HEK293 (cell line): ENCODE data around the gene TNIP1.

Experiments
- CTCF ChIA-PET: fragments of 350-600 bp; formaldehyde crosslinking; extraction: SDS; loops from one replicate; lab custom pipeline; 2021; ENCODE audit warnings: antibody characterized with exemption; lab: Yijun Ruan, JAX
- POLR2A ChIA-PET: fragments of 300-600 bp; formaldehyde crosslinking; extraction: SDS; loops from one replicate; lab custom pipeline; 2020; ENCODE audit warnings: antibody characterized with exemption, inconsistent platforms; lab: Yijun Ruan, JAX
- H3K27ac ChIP-seq: fragments of 200-500 bp; sonication (Bioruptor generic); 2 replicates; pipeline ENCODE4 v1.5.1; 2014; ENCODE audit warnings: low read depth, low read length, control low read depth, inconsistent platforms; ENCODE audit errors: extremely low read depth
- H3K36me3 ChIP-seq, 2 experiments: fragments of 200-500 bp in 1 of 2; sonication (Bioruptor generic) in 1 of 2; 1 replicate in 1 of 2; 2 replicates in 1 of 2; pipeline ENCODE4 v1.5.1; 2014 to 2017; ENCODE audit warnings: inconsistent platforms in 2 of 2, low read length in 2 of 2; ENCODE audit not compliant: control insufficient read depth in 2 of 2, insufficient read depth in 1 of 2
- H3K4me1 ChIP-seq: fragments of 200-500 bp; sonication (Bioruptor generic); 2 replicates; pipeline ENCODE4 v1.5.1; 2014; ENCODE audit warnings: mild to moderate bottlenecking, low read length, inconsistent platforms; ENCODE audit not compliant: control insufficient read depth, insufficient read depth
- H3K4me3 ChIP-seq: 2 replicates; pipeline ENCODE4 v1.5.1; 2011; ENCODE audit warnings: low read depth, mild to moderate bottlenecking, control low read depth, low read length, moderate library complexity
- H3K9me3 ChIP-seq: fragments of 200-500 bp; sonication (Bioruptor generic); 2 replicates; pipeline ENCODE4 v1.5.1; 2014; ENCODE audit warnings: low read depth, low read length, inconsistent platforms; ENCODE audit not compliant: control insufficient read depth, insufficient read depth
- GLIS2 ChIP-seq: fragments of 450-650 bp; formaldehyde crosslinking; IDR thresholded peaks from 2 replicates; pipeline ENCODE4 v1.5.1; 2016; ENCODE audit warnings: missing biosample characterization, missing genetic modification characterization
- INSM2 ChIP-seq: fragments of 450-650 bp; formaldehyde crosslinking; IDR thresholded peaks from 2 replicates; pipeline ENCODE4 v1.5.1; 2016; ENCODE audit warnings: missing biosample characterization, missing genetic modification characterization
- MZF1 ChIP-seq: fragments of 450-650 bp; formaldehyde crosslinking; IDR thresholded peaks from 2 replicates; pipeline ENCODE4 v1.5.1; 2017; ENCODE audit warnings: missing biosample characterization, missing genetic modification characterization, borderline replicate concordance
- SALL2 ChIP-seq: fragments of 450-650 bp; formaldehyde crosslinking; IDR thresholded peaks from 2 replicates; pipeline ENCODE4 v1.5.0; 2017; ENCODE audit warnings: missing biosample characterization, mild to moderate bottlenecking, missing genetic modification characterization, borderline replicate concordance
- SCRT2 ChIP-seq: fragments of 450-650 bp; formaldehyde crosslinking; IDR thresholded peaks from 2 replicates; pipeline ENCODE4 v1.5.1; 2016; ENCODE audit warnings: missing biosample characterization, missing genetic modification characterization
- TSHZ1 ChIP-seq: fragments of 450-650 bp; formaldehyde crosslinking; IDR thresholded peaks from 2 replicates; pipeline ENCODE4 v1.5.1; 2016; ENCODE audit warnings: missing biosample characterization, missing genetic modification characterization, borderline replicate concordance
- ZBTB10 ChIP-seq: fragments of 450-650 bp; formaldehyde crosslinking; IDR thresholded peaks from 2 replicates; pipeline ENCODE4 v1.5.1; 2016; ENCODE audit warnings: missing biosample characterization, missing genetic modification characterization
- ZBTB6 ChIP-seq: fragments of 450-650 bp; formaldehyde crosslinking; IDR thresholded peaks from 2 replicates; pipeline ENCODE4 v1.5.1; 2017; ENCODE audit warnings: missing biosample characterization, missing genetic modification characterization
- ZEB2 ChIP-seq: fragments of 450-650 bp; formaldehyde crosslinking; IDR thresholded peaks from 2 replicates; pipeline ENCODE4 v1.5.1; 2016; ENCODE audit warnings: missing biosample characterization, missing genetic modification characterization
- ZNF140 ChIP-seq: fragments of 450-650 bp; formaldehyde crosslinking; IDR thresholded peaks from 2 replicates; pipeline ENCODE4 v1.5.1; 2016; ENCODE audit warnings: missing biosample characterization, missing genetic modification characterization
- ZNF169 ChIP-seq: fragments of 450-650 bp; formaldehyde crosslinking; IDR thresholded peaks from 2 replicates; pipeline ENCODE4 v1.5.1; 2016; ENCODE audit warnings: missing biosample characterization, missing genetic modification characterization
- ZNF175 ChIP-seq: fragments of 450-650 bp; formaldehyde crosslinking; IDR thresholded peaks from 2 replicates; pipeline ENCODE4 v1.5.1; 2016; ENCODE audit warnings: missing biosample characterization, missing genetic modification characterization
- ZNF18 ChIP-seq: fragments of 450-650 bp; formaldehyde crosslinking; IDR thresholded peaks from 2 replicates; pipeline ENCODE4 v1.5.1; 2016; ENCODE audit warnings: missing biosample characterization, missing genetic modification characterization
- ZNF274 ChIP-seq, 2 experiments: fragments of 200-500 bp in 1 of 2; fragments of 450-650 bp in 1 of 2; sonication (Bioruptor generic) in 1 of 2; formaldehyde crosslinking in 1 of 2; IDR thresholded peaks; 2 replicates each; pipeline versions ENCODE4 v1.5.1 to v1.6.1; 2014 to 2016; ENCODE audit warnings: borderline replicate concordance in 1 of 2, inconsistent platforms in 1 of 2, low read length in 1 of 2, missing biosample characterization in 1 of 2, missing genetic modification characterization in 1 of 2
- ZNF366 ChIP-seq: fragments of 450-650 bp; formaldehyde crosslinking; conservative IDR thresholded peaks from 2 replicates; pipeline ENCODE4 v1.5.1; 2016; ENCODE audit warnings: missing biosample characterization, missing genetic modification characterization
- ZNF394 ChIP-seq: fragments of 450-650 bp; formaldehyde crosslinking; IDR thresholded peaks from 2 replicates; pipeline ENCODE4 v1.5.1; 2016; ENCODE audit warnings: missing biosample characterization, missing genetic modification characterization, mild to moderate bottlenecking, moderate library complexity, borderline replicate concordance
- ZNF416 ChIP-seq: fragments of 450-650 bp; formaldehyde crosslinking; IDR thresholded peaks from 2 replicates; pipeline ENCODE4 v1.5.1; 2016; ENCODE audit warnings: missing biosample characterization, missing genetic modification characterization
- ZNF488 ChIP-seq: fragments of 450-650 bp; formaldehyde crosslinking; IDR thresholded peaks from 2 replicates; pipeline ENCODE4 v1.5.1; 2016; ENCODE audit warnings: missing biosample characterization, missing genetic modification characterization
- ZNF530 ChIP-seq: fragments of 450-650 bp; formaldehyde crosslinking; IDR thresholded peaks from 2 replicates; pipeline ENCODE4 v1.5.1; 2016; ENCODE audit warnings: low read depth, missing biosample characterization, missing genetic modification characterization
- ZNF580 ChIP-seq: fragments of 450-650 bp; formaldehyde crosslinking; IDR thresholded peaks from 2 replicates; pipeline ENCODE4 v1.5.1; 2016; ENCODE audit warnings: missing biosample characterization, missing genetic modification characterization
- ZNF585B ChIP-seq: fragments of 450-650 bp; formaldehyde crosslinking; IDR thresholded peaks from 2 replicates; pipeline ENCODE4 v1.5.1; 2016; ENCODE audit warnings: missing biosample characterization, missing genetic modification characterization
- ZNF624 ChIP-seq: fragments of 450-650 bp; formaldehyde crosslinking; IDR thresholded peaks from 2 replicates; pipeline ENCODE4 v1.5.1; 2017; ENCODE audit warnings: missing biosample characterization, missing genetic modification characterization
- ZNF677 ChIP-seq: fragments of 450-650 bp; IDR thresholded peaks from 2 replicates; pipeline ENCODE4 v1.5.0; 2018; ENCODE audit warnings: missing biosample characterization, mild to moderate bottlenecking, missing genetic modification characterization, moderate library complexity
- ZNF704 ChIP-seq: fragments of 450-650 bp; formaldehyde crosslinking; IDR thresholded peaks from 2 replicates; pipeline ENCODE4 v1.5.1; 2016; ENCODE audit warnings: missing biosample characterization, missing genetic modification characterization

TNIP1 gene

GRCh38 chr5:151017897-151018296 lies 62.9 kb downstream of the TNIP1 start (continued):
- TF ChIP-seq INSM2 (tag by site-specific recombination) (no peak), ZNF677 (tag by site-specific recombination) (no peak), ZNF140 (tag by site-specific recombination) (no peak), ZNF366 (tag by site-specific recombination) (no peak), ZNF624 (tag by site-specific recombination) (no peak), SCRT2 (tag by site-specific recombination) (no peak), ZNF488 (tag by site-specific recombination) (no peak), ZNF175 (tag by site-specific recombination) (no peak), ZNF18 (tag by site-specific recombination) (no peak), ZNF530 (no peak), ZBTB6 (tag by site-specific recombination) (no peak), ZNF416 (tag by site-specific recombination) (no peak)

- Histone ChIP-seq H3K36me3 (no peaks in the 10 kb centered on the region), H3K9me3 (no peaks in the 10 kb centered on the region), H3K27ac (no peak overlapping the region), H3K4me1 (no peaks in the 10 kb centered on the region), H3K4me3 (no peak overlapping the region)
- ChIA-PET CTCF (interaction anchor here (0.5 to 0.6 kb wide), 2 partner anchors 17 to 98 kb away, joined by 3 read pairs; no protein-coding TSS in a partner anchor), POLR2A (no interaction called here)
- TF ChIP-seq ZNF580 (tag by site-specific recombination) (no peak), GLIS2 (tag by site-specific recombination) (no peak), TSHZ1 (no peak), ZEB2 (no peak), MZF1 (tag by site-specific recombination) (no peak), ZBTB10 (tag by site-specific recombination) (no peak), ZNF704 (tag by site-specific recombination) (no peak), ZNF274 (IDR thresholded peaks at IDR 0.05; ENCODE audit: low read length) (no peak), ZNF274 (tag by site-specific recombination; IDR thresholded peaks at IDR 0.05; ENCODE audit: borderline replicate concordance) (no peak), ZNF169 (tag by site-specific recombination) (no peak), ZNF394 (tag by site-specific recombination) (no peak), SALL2 (tag by site-specific recombination) (no peak), ZNF585B (no peak)
Measured at GRCh38 chr5:151016700-151017099, 64.1 kb downstream of the TNIP1 start.
